ENCODE measurements around the gene RAB3GAP2.

Gene RAB3GAP2

DNA sequence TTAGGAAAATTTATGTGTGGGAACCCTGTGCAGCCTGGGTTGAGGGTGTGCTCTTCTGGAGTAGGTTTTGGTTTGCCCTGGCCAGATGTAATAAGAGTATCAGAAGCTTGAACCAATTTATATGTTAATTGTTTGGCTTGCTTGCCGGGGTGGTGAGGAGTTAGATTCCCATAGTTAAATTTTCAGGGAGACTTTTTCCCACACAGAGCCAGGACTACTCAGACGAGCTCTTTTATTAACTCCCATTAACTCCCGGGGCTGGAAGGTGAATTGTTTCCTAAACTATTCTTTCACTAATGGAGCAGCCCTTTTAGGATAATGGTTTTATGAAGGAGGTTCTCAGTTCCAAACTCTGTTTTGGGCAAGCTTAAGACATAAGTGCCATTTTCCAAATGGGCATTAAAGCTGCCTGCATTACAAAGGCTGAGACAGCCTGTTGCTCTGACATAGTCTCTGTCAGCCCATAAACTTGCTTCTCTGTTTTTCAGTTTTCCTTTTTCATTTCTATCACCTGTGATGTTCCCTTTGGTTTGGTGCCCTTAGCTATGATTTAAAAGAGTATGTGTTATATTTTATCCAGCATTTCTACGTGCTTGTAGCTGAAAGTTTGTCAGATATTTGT lies 18.0 kb upstream of the RAB3GAP2 start:
- TF ChIP-seq CTCF (IDR thresholded peaks at IDR 0.05; ENCODE audit: borderline replicate concordance, insufficient read depth, low read depth, low read length): no peak
- H3K4me3 ChIP-seq (ENCODE audit: low read depth, low read length): no peak overlapping the region

DNA sequence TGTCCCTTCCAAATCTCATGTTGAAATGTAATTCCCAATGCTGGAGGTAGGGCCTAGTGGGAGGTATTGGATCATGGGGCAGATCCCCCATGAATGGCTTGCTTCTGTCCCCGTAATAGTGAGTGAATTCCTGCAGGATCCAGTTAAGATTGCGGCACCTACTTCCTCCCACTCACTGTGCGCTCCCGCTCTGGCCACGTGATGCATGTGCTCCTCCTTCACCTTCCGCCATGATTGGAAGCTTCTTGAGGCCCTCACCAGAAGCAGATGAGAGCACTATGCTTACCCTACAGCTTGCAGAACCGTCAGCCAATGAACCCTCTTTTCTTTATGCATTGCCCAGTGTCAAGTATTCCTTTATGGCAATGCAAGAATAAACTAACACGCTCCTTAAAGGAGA lies 14.9 kb upstream of the RAB3GAP2 start:
- TF ChIP-seq CTCF (IDR thresholded peaks at IDR 0.05; ENCODE audit: borderline replicate concordance, insufficient read depth, low read depth, low read length): no peak
- no peak overlapping the region for H3K4me3 ChIP-seq (ENCODE audit: low read depth, low read length)

DNA sequence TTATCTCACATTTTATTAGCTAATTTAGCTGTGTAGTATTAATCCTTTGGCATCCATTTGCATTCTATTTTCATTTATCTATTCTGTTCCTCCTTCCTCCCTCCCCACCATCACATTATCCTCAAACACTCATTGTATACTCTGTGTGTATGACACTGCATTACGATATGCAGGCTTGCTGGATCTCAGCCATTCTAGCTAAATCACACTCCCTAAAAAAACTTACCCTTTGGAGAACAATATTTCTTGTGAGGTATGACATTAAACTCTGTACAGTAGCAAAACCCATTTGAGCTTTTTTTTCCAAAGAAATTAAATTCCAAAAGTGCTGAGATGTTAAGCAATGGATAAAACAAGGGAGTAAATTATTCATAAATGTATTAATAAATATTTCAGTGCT lies 11.4 kb upstream of the RAB3GAP2 start:
- no peak for TF ChIP-seq CTCF (IDR thresholded peaks at IDR 0.05; ENCODE audit: borderline replicate concordance, insufficient read depth, low read depth, low read length)
- H3K4me3 ChIP-seq (ENCODE audit: low read depth, low read length): no peak overlapping the region

- TF ChIP-seq CTCF (IDR thresholded peaks at IDR 0.05; ENCODE audit: borderline replicate concordance, insufficient read depth, low read depth, low read length): peak; percentile 32; the same call in 1 of the 2 replicates
- no peak overlapping the region for H3K4me3 ChIP-seq (ENCODE audit: low read depth, low read length)
Observed at GRCh38 chr1:220281159-220281574, 8.9 kb upstream of the RAB3GAP2 start.

- no peak for TF ChIP-seq CTCF (IDR thresholded peaks at IDR 0.05; ENCODE audit: borderline replicate concordance, insufficient read depth, low read depth, low read length)
- H3K4me3 ChIP-seq (ENCODE audit: low read depth, low read length): no peak overlapping the region
Observed at GRCh38 chr1:220280249-220280648, 8.0 kb upstream of the RAB3GAP2 start.

- no peak for TF ChIP-seq CTCF (IDR thresholded peaks at IDR 0.05; ENCODE audit: borderline replicate concordance, insufficient read depth, low read depth, low read length)
- H3K4me3 ChIP-seq (ENCODE audit: low read depth, low read length): no peak overlapping the region
Observed at GRCh38 chr1:220278991-220279390, 6.7 kb upstream of the RAB3GAP2 start.

DNA sequence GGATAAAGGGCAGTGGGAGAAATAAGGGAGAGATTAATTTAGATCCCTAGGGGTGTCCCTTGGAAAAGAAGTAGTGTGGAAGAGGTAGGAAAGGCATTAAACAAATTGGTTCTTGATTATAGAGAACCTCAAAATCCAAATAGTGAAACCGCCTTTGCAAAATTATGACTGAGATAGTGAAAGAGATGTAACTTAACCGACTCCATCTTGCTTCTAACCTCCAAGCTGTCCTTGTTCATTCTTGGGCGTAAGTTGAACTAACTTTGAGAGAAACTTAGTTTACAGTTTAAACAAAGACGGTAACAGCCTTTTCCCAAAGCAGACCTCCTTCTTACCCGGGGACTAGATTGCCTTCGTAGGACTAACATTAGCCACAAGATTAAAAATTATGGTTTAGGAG lies 3.2 kb upstream of the RAB3GAP2 start:
- no peak for TF ChIP-seq CTCF (IDR thresholded peaks at IDR 0.05; ENCODE audit: borderline replicate concordance, insufficient read depth, low read depth, low read length)
- no peak overlapping the region for H3K4me3 ChIP-seq (ENCODE audit: low read depth, low read length)
